Activated CD4-positive, alpha-beta T cell treated with anti-CD3 and anti-CD28 coated beads for 4 hours (primary cell): Measurements from ENCODE around the gene DAB1.

Source experiments
- DNase-seq, 2 donors: peaks; one replicate each; pipeline ENCODE4 v3.0.0-alpha.2; 2020

Gene DAB1

DNA sequence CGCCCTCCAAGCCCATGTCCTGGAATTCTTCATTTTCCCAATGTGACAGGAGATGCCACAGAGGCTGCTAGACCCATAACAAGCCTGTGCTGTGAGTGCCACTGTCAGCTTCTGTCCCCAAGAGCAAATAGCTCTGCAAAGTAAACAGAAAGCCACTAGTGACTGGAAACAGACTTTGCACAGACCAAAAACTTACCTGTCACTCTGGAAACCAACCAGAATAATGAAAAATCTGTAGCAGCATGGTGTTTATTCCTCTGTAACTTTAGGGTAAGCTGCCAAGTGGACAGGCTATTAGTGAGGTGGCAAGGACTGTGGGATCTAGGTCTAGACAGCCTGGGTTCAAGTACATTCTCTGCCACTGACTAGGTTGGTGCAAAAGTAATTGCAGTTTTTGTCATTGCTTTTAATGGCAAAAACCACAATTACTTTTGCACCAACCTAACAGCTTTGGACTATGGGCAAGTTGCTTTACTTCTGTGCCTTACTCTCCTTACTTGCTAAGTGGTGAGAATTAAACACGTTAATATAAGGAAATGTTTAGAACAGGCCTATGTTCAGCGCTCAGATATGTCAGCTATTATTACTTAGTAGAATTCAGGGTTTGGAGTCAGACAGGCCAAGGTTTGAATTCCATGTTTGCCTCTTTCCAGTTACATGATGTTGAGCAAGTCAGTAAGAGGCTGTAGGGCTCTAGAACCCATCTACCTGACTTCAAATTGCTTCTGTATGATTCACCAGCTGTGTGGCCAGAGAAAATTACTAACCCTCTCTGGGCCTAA is 457.8 kb downstream of the DAB1 start, which contains the start of gene C8B:
Gene C8B (minus strand): TSS at position 100 of the 782 bp plus-strand sequence. CDS start 67 bp downstream, at position 33.
- DNase-seq = no peak

DNA sequence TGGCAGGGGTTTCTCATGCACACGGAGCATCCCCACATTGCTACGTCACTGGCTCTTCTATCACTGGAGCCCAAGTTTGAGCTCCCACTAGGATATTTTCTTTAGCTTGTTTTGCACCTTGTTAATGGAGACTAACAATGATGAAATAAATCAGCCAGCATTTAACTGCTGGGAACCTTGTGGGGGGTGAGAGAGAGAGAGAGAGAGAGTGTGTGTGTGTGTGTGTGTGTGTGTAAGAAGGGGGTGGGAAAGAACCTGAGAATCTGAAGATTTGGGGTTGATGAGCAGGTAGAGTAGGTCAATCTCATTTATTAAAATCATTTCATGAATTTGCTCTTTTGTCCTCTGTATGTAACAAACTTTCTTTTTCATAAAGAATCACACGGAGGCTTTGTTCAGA is 458.7 kb downstream of the DAB1 start:
- DNase-seq = no peak

DNA sequence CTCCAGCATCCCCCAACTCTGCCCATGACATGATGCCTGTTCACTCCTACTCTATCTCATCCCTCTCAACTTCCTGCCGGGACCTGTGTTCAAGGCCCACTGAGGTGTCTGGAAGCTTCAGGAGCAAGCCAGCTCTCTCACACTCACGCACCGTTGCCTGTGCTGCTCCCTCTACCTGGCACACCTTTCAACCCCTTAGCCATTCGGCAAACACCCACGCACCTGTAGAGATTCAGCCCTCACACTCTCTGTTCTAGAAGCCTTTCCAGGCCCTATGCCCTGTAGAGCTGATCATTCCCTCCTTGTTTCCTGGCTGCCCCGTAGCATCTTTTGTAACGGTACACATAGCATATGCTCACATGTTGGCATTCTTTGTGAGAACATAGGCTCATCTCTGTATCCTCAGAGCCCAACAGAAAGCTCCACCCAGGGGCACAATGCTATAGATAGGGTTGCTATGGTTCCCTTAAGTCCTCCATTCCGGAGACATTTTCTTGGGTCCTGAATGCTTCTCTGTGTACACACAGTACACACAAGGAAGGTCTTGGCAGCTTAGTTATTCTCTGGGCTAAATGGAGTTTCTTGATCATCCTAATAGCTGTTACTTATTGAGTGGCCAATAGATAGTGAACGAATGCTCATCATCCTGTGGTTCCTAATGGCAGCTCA is 459.4 kb downstream of the DAB1 start:
- DNase-seq = no peak

DNA sequence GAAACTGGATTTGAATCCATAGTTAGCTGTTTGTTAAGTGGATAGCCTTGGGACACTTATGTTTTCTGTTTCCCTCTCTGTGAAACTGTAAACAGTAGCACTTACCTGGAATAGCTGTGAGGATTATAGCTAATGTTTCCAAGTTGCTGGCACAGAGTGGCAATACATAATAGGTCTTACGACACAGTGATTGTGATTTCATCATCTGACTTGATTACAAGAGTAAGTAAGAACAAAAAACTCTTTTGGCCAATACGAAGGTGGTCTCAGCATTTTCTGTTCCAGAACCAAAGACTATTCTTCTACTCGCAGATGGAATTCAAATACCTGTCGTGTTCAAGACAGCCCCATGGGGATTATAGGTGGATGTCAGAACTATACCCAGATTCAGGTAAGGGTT is 460.2 kb downstream of the DAB1 start:
- no peak for DNase-seq

DNA sequence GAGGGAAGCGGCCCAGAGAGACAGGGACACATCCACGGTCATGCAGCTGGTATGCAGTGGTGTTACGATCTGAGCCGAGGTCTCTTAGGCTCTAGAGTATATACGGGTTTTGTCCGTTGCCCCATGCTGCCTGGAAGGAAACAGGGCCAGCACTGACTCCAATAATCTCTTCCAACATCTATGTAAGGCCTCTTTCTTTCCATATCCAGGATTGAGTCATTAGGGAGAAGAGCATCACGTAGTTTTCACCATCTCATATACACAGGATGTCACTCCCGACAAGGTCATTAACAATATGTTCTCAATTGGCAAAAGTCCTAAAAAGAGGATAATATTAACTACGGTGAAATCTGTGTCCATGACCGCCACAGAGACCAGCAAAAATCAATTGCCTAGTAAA is 462.4 kb downstream of the DAB1 start:
- DNase-seq = no peak

DNA sequence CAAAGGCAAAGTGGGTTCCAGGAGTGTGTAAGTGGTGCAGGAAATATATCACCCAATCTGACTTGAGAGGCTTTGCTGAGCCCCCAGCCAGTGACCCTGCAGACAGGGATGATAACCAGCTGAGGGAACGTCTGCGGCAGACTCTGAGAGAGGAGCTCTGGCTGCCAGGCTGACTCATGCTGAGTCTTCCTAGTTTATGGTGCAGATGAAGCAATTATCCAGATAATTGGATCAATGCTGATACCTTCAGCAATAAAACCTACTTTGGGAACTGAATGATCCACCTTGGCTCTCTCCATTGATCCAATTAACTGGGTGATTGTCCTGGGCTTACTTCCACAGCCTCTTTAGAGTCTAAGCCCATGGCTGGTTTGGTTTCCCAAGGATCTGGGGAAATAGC is 465.3 kb downstream of the DAB1 start:
- no peak for DNase-seq

DNA sequence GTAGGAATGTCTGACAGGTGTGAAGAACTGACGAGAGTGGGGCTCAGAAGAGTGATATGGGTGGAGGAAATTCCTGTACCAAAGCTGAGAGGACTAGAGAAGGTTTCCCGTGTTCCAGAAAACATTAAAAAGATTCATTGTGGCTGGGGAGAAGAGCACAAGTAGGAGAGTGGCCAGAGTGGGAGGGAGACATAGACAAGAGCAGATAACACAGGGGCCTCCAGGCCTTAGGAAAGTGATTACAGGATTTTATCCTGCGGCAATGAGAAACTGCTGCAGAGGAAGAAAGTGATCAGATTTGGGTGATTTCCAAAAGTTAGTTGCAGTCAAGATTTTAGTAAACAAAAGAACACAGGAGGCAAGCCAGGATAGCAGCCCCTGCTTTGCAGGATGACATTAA is 465.9 kb downstream of the DAB1 start:
- DNase-seq = no peak

DNA sequence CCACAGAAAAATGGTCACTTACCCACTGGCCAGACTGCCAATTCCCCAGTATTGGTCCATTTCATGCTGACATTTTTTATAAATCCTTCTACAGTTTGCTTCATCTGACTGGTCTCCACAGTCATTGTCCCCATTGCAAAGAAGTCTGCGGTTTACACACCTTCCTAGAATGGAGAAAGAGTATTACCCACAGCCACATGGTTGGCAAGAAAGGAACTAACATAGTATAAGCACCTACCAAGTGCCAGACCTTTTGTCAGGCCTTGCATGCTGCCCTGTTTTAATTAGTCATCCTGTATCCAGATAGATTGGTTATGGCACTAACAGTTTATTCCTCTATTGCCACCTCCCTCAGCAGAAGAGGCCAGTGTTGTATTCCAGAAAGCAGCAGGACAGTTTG is 469.2 kb downstream of the DAB1 start:
- DNase-seq = no peak

DNA sequence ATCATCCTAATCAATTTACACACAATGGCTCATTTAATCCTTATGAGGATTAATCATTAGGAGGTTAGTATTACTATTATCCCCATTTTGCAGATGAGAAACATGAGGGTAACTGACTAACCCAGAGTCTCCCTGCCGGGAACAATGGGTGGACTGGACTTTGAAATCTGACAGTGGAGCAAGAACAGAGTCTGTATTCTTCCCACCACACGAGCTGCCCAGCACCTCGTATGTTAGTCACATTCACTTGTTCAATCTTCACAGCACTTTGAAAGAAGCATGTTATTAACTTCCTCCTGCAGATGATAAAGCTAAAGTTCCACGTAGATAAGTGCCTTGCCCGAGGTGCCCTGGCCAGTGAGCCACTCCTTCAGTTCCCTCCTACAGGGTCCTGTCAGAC is 470.5 kb downstream of the DAB1 start:
- no peak for DNase-seq

DNA sequence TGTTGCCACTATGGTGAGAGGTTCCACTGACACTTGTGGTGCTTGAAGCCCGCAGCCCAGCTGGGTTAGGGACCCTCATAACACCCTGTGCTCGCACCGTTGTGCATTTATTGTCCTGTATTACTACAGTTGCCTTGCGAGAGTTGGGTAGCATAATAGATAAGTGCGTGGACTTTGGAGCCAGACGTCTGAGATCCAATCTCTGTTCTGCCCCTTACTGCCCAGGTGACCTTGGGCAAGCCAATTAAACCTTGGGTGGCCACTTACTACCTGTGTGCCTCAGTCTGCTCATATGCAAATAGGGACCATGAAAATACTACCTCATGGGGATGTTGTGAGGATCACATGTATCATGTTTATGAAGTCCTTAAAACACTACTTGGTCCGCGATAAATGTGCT is 471.4 kb downstream of the DAB1 start:
- no peak for DNase-seq

DNA sequence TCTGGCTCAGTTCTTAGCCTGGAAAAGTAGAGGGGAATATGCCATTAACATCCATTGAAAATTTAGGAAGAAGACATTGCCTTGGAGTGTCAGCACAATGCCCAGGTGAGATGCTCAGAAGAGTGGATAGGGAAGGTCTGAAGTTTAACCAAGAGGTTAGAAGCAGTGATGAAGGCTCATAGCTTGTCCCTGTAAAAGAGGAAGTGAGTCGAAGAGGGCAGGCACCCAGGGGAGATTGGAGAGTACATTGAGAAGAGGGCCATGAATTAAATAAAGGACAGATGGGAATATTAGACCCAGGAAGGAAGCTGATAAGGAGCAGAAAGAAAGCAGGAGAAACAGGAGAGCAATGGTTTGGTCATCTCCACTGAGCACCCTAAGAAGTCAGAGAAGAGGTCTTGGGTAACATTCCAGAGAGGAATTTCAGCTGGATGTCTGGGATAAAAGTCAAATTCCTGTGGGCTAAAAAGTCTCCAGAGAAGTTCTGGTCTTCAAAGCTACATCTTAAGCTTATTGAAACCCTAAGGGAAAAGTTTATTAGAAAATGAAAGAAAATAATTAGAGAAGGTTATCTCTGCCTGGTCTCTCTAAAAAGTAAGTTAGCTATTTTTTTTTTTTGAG is 475.3 kb downstream of the DAB1 start:
- DNase-seq = no peak
